PC-3 (cell line): Measurements from ENCODE around the gene EMILIN2.

Experiments used
- EZH2 ChIP-seq: fragments of 300-600 bp; sonication (generic); IDR thresholded peaks from one replicate; pipeline ENCODE4 v1.6.1; 2017; ENCODE audit warnings: antibody characterized with exemption, mild to moderate bottlenecking, low read length; ENCODE audit not compliant: unreplicated experiment
- EZH2phosphoT487 ChIP-seq: fragments of 300-600 bp; sonication (generic); IDR thresholded peaks from 2 replicates; pipeline ENCODE4 v1.6.1; 2018; ENCODE audit warnings: mild to moderate bottlenecking, antibody characterized with exemption, low read length, borderline replicate concordance
- TF ChIP-seq, protein P1 (sequence below): fragments of 300-600 bp; sonication (generic); conservative IDR thresholded peaks from 2 replicates; pipeline ENCODE4 v1.5.1; 2017; ENCODE audit warnings: antibody characterized with exemption, low read depth, mild to moderate bottlenecking, low read length

GRCh38 chr18:2882201-2882600, 35.4 kb downstream of the EMILIN2 start:
- TF ChIP-seq, protein P1, sequence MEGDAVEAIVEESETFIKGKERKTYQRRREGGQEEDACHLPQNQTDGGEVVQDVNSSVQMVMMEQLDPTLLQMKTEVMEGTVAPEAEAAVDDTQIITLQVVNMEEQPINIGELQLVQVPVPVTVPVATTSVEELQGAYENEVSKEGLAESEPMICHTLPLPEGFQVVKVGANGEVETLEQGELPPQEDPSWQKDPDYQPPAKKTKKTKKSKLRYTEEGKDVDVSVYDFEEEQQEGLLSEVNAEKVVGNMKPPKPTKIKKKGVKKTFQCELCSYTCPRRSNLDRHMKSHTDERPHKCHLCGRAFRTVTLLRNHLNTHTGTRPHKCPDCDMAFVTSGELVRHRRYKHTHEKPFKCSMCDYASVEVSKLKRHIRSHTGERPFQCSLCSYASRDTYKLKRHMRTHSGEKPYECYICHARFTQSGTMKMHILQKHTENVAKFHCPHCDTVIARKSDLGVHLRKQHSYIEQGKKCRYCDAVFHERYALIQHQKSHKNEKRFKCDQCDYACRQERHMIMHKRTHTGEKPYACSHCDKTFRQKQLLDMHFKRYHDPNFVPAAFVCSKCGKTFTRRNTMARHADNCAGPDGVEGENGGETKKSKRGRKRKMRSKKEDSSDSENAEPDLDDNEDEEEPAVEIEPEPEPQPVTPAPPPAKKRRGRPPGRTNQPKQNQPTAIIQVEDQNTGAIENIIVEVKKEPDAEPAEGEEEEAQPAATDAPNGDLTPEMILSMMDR = no peak
- no peak for TF ChIP-seq EZH2
- no peak for TF ChIP-seq EZH2phosphoT487
